Measurements from ENCODE around the gene FIBIN. TPM values are rescaled to one million over a fixed set of nuclear protein-coding genes. Genes with fewer than 3 reads are reported as not detected.
"Not testable (repeated sequence)": the region's sequence is repeated elsewhere in the genome, so short reads cannot be mapped to it uniquely, and the experiment has no call there.

The FIBIN gene
- total and polyA plus RNA-seq, 11 donors = 5.4 to 16.4 (median 7.5) TPM

DNA sequence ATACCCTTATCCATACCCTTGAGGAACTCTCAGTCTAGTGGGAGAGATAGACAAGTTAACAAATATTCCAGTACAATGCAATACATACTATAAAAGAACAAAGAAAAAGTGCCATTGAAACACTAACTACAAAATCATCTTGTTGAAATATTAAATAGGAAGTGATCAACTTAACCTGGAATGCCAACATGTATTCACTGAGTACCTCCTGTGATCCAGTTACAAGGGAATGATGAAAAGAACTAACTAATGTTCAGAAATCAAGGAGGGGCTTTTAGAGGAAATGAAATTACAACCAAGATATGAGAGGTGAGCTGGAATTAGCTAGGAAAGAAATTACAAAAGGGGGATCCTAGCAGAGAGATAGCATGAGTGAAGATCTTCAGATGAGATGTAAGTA, 6.2 kb upstream of the FIBIN start:
- Histone ChIP-seq H3K4me1 (peaks cover 0 to 19% (median 0%) of the 10 kb centered on the region in 12 donors), H3K27ac (no peak overlapping the region), H3K36me3 (no peaks in the 10 kb centered on the region), H3K4me3 (no peak overlapping the region), H3K27me3 (no peaks in the 10 kb centered on the region), H3K9me3 (peaks cover 0 to 9% (median 4%) of the 10 kb centered on the region in 12 donors)
- DNase-seq = no peak
- intact Hi-C loops (cut with DNase I) = no loop called here
- no peak for ATAC-seq
- no peak for TF ChIP-seq POLR2A (IDR thresholded peaks at IDR 0.05)
- TF ChIP-seq, protein P1, sequence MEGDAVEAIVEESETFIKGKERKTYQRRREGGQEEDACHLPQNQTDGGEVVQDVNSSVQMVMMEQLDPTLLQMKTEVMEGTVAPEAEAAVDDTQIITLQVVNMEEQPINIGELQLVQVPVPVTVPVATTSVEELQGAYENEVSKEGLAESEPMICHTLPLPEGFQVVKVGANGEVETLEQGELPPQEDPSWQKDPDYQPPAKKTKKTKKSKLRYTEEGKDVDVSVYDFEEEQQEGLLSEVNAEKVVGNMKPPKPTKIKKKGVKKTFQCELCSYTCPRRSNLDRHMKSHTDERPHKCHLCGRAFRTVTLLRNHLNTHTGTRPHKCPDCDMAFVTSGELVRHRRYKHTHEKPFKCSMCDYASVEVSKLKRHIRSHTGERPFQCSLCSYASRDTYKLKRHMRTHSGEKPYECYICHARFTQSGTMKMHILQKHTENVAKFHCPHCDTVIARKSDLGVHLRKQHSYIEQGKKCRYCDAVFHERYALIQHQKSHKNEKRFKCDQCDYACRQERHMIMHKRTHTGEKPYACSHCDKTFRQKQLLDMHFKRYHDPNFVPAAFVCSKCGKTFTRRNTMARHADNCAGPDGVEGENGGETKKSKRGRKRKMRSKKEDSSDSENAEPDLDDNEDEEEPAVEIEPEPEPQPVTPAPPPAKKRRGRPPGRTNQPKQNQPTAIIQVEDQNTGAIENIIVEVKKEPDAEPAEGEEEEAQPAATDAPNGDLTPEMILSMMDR (IDR thresholded peaks at IDR 0.05) = no peak

DNA sequence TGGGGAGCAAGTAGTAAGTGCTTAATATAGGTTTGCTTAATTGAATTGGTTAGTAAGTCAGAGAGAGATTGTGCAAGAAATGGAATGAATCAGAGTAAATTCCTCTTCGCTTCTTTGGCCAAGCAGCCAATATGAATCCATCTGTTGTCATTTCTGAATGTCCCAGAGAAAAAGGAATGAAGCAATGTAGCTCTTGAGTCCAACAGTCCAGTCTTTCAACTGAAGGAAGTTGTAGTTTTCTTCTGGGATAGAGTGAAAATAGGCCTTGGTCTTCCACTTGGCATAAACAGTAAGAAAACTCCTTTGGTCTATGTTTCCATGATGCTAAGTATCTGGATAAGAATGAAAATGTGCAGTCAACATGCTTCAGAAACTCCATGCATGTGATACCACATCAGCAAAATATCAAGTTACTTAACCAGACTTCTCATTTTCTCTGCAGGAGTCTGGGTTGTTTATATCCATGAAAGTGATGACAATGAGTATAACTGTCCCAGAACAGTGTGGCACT, 1.8 kb upstream of the FIBIN start:
- H3K27ac ChIP-seq = peak overlapping the region in 11 of 12 donors; percentile 24 to 90 (median 65)
- H3K4me3 ChIP-seq = no peak overlapping the region
- no peak for TF ChIP-seq POLR2A (IDR thresholded peaks at IDR 0.05)
- DNase-seq (no peak), ATAC-seq (peak; percentile 73 to 79 (median 75))
- no peaks in the 10 kb centered on the region for H3K36me3 ChIP-seq
- peaks cover 0 to 7% (median 0%) of the 10 kb centered on the region in 12 donors for H3K4me1 ChIP-seq
- intact Hi-C loops (cut with DNase I) = no loop called here
- H3K9me3 ChIP-seq = no peaks in the 10 kb centered on the region
- WGBS, 4 donors = 61 to 81% (median 75%) methylated on average over 1 of the region's 1 CpG
- peaks cover 0 to 8% (median 0%) of the 10 kb centered on the region in 9 donors for H3K27me3 ChIP-seq

GRCh38 chr11:26994631-26995095, 751 bp downstream of the FIBIN start:
- Histone ChIP-seq H3K4me3 (peak overlapping the region; percentile 27 to 70 (median 52)), H3K9me3 (no peaks in the 10 kb centered on the region), H3K27ac (peak overlapping the region in 11 of 12 donors; percentile 56 to 90 (median 83)), H3K4me1 (peaks cover 0 to 6% (median 0%) of the 10 kb centered on the region in 12 donors), H3K36me3 (no peaks in the 10 kb centered on the region), H3K27me3 (peaks cover 0 to 8% (median 0%) of the 10 kb centered on the region in 9 donors)
- peak in 3 of 5 donors; percentile 25 to 43 (median 29) for DNase-seq
- WGBS, 4 donors = 51 to 74% (median 65%) methylated on average over 15 to 19 of the region's 19 CpGs
- TF ChIP-seq, protein P1 (IDR thresholded peaks at IDR 0.05) = no peak
- no peak for TF ChIP-seq POLR2A (IDR thresholded peaks at IDR 0.05)
- intact Hi-C loops (cut with DNase I) = no loop called here
- ATAC-seq = peak in 2 of 4 donors; percentile 12 to 13

DNA sequence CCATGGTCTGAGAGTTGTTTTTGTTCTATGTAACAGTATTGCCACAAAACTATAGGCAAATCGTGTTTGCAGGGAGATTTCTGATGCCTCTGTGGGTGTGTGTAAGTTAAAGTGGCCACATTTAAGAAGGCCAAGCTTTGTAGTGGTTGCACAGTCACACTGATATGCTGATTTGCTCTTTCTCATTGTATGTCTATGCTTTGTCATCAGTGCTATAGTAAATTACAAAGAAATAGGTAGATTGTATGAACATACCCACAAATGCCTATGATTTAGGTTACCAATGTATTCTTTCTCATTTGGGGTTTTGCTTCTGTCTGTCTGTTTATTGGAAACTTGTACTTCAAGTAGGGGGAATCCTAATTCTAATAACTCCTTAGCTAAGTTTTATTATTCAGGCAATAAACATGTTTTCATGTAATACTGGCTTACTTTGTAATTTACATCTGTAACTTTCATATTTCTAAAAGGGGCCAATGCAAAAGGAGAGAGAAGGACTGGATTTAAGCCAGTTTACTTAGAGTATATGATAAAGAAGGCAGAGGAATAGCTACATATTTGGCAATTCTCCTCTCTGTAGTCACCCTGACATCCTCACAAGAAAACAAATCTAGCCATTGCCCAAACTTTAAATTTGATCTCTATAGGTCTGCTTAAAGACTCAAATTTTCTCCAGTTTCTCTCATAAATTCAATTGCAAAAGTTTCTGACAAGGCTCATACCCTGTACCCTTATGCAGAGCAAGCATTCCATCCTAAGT, 2.0 kb downstream of the FIBIN start:
- no peaks in the 10 kb centered on the region for H3K36me3 ChIP-seq
- no peaks in the 10 kb centered on the region for H3K9me3 ChIP-seq
- 18 to 38% (median 34%) methylated on average over 1 of the region's 1 CpG for WGBS, 4 donors
- H3K27ac ChIP-seq = peak overlapping the region in 8 of 12 donors; percentile 72 to 90 (median 84)
- DNase-seq (no peak), ATAC-seq (no peak)
- peak overlapping the region in 11 of 12 donors; percentile 30 to 70 (median 53) for H3K4me3 ChIP-seq
- H3K27me3 ChIP-seq = peaks cover 0 to 8% (median 0%) of the 10 kb centered on the region in 9 donors
- intact Hi-C loops (cut with DNase I) = no loop called here
- TF ChIP-seq POLR2A (IDR thresholded peaks at IDR 0.05) = no peak
- peaks cover 0 to 6% (median 0%) of the 10 kb centered on the region in 12 donors for H3K4me1 ChIP-seq

GRCh38 chr11:26997378-26997777, 3.5 kb downstream of the FIBIN start:
- WGBS, 4 donors = 52 to 63% (median 57%) methylated on average over 2 of the region's 2 CpGs
- H3K4me1 ChIP-seq = peaks cover 0 to 6% (median 0%) of the 10 kb centered on the region in 12 donors
- H3K4me3 ChIP-seq = peak overlapping the region in 7 of 12 donors; percentile 47 to 70 (median 62)
- H3K9me3 ChIP-seq = no peaks in the 10 kb centered on the region
- ATAC-seq (peak in 1 of 4 donors; percentile 15), DNase-seq (no peak)
- no peak for TF ChIP-seq POLR2A (IDR thresholded peaks at IDR 0.05)
- TF ChIP-seq, protein P1 (IDR thresholded peaks at IDR 0.05) = no peak
- intact Hi-C loops (cut with DNase I) = no loop called here
- H3K27me3 ChIP-seq = peaks cover 0 to 8% (median 0%) of the 10 kb centered on the region in 9 donors
- peak overlapping the region in 3 of 12 donors; percentile 22 to 56 (median 53) for H3K27ac ChIP-seq
- H3K36me3 ChIP-seq = no peaks in the 10 kb centered on the region

- DNase-seq; H3K36me3 ChIP-seq; intact Hi-C loops (cut with DNase I); ATAC-seq; H3K9me3 ChIP-seq; H3K27me3 ChIP-seq; H3K4me1 ChIP-seq; H3K4me3 ChIP-seq: not testable (repeated sequence)
- peak overlapping the region in 1 of 12 donors; percentile 45 for H3K27ac ChIP-seq
- WGBS, 4 donors = 58 to 75% (median 66%) methylated on average over 4 of the region's 4 CpGs
These were observed 7.3 kb downstream of the FIBIN start for GRCh38 chr11:27001136-27001730.

Measured in heart left ventricle (tissue), 16 donors.